ENCODE results near the gene CYP19A1. TPM values are rescaled to one million over a fixed set of nuclear protein-coding genes. Genes with fewer than 3 reads are reported as not detected.
A peak's percentile ranks its signal among the peaks of the same experiment; 100 is the strongest.
"Not testable (repeated sequence)": the region's sequence is repeated elsewhere in the genome, so short reads cannot be mapped to it uniquely, and the experiment has no call there.

Gene CYP19A1
- total RNA-seq, 1 experiment from 2014 or later, result not detected

- Histone ChIP-seq H3K27ac (no peak overlapping the region), H3K9me3 (replicated peaks) (no peaks in the 10 kb centered on the region), H3K27me3 (replicated peaks) (no peaks in the 10 kb centered on the region), H3K36me3 (no peaks in the 10 kb centered on the region), H3K4me1 (replicated peaks) (no peaks in the 10 kb centered on the region), H3K4me3 (no peak overlapping the region)
- no peak for DNase-seq (ENCODE audit: low read depth in 1 of 2, low spot score in 2 of 2)
Observed at GRCh38 chr15:51286816-51287215, 51.6 kb downstream of the CYP19A1 start.

DNA sequence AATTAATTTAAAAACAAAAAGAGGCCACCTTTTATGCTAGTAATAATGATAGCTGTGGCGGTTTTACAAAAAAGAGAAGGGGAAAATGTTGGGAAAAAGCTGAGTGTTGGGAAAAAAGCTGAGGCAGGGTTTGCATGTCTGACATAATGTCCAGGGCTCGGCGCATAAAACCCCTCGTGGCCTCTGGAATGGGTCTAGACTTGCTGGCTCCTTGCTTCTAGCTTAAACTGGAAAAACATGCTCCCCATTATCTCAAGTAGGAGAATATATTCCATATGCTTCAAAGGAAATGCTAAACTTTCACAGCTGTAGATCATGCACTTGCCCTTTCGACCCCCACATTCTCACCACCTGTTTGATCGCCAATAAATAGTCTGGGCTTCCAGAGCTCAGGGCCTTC is 53.0 kb downstream of the CYP19A1 start:
- Histone ChIP-seq H3K27ac (no peak overlapping the region), H3K4me1 (replicated peaks) (no peaks in the 10 kb centered on the region), H3K36me3 (no peaks in the 10 kb centered on the region), H3K27me3 (replicated peaks) (no peaks in the 10 kb centered on the region), H3K9me3 (replicated peaks) (no peaks in the 10 kb centered on the region), H3K4me3 (no peak overlapping the region)
- DNase-seq (ENCODE audit: low read depth in 1 of 2, low spot score in 2 of 2), result no peak

- H3K4me3 ChIP-seq, result no peak overlapping the region
- H3K27ac ChIP-seq, result no peak overlapping the region
- H3K36me3 ChIP-seq, result no peaks in the 10 kb centered on the region
- H3K27me3 ChIP-seq (replicated peaks), result no peaks in the 10 kb centered on the region
- DNase-seq (ENCODE audit: low read depth in 1 of 2, low spot score in 2 of 2), result no peak
- H3K4me1 ChIP-seq (replicated peaks), result no peaks in the 10 kb centered on the region
- no peaks in the 10 kb centered on the region for H3K9me3 ChIP-seq (replicated peaks)
Observed at GRCh38 chr15:51284871-51285270, 53.5 kb downstream of the CYP19A1 start.

- no peaks in the 10 kb centered on the region for H3K4me1 ChIP-seq (replicated peaks)
- peaks cover 4% of the 10 kb centered on the region; the same call in 1 of the 2 replicates for H3K27me3 ChIP-seq (replicated peaks)
- H3K36me3 ChIP-seq, result no peaks in the 10 kb centered on the region
- no peaks in the 10 kb centered on the region for H3K9me3 ChIP-seq (replicated peaks)
- H3K4me3 ChIP-seq, result no peak overlapping the region
- H3K27ac ChIP-seq, result no peak overlapping the region
- DNase-seq (ENCODE audit: low read depth in 1 of 2, low spot score in 2 of 2), result no peak
Observed at GRCh38 chr15:51283026-51283425, 55.4 kb downstream of the CYP19A1 start.

GRCh38 chr15:51282241-51282640 is 56.2 kb downstream of the CYP19A1 start:
- not testable (repeated sequence) for H3K9me3 ChIP-seq (replicated peaks); H3K36me3 ChIP-seq; DNase-seq (ENCODE audit: low read depth in 1 of 2, low spot score in 2 of 2); H3K27ac ChIP-seq; H3K4me3 ChIP-seq; H3K4me1 ChIP-seq (replicated peaks); H3K27me3 ChIP-seq (replicated peaks)

DNA sequence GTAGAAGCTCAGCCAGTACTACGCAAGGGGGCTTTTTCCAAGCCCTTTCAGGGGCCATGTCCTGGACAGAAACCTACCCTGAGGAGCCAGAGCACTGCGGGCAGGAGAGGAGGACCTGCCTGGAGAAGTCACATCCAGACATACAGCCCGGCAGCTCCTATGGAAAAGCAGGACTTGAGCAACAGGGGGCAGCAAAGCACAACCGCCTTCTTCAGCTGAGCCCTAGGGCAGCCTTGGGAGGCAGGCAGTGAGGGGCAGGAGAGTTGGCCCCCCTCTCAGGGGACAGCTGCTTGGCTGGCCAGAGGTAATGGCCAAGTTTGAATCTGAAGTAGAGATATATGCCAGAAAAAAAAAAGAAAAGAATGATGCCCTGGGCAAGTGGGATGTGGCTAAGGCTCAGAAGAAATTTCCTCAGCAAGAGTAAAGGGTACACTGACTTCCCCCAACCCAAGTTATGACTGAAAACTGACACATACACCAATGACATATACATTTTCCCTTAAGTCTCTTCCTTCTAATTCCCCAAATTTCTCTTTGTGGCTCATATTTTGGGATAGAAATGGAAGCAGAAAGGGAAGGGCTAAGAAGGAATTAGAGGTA is 56.9 kb downstream of the CYP19A1 start:
- peak; percentile 53 to 59 for DNase-seq (ENCODE audit: low read depth in 1 of 2, low spot score in 2 of 2)
- no peak overlapping the region for H3K27ac ChIP-seq
- no peaks in the 10 kb centered on the region for H3K9me3 ChIP-seq (replicated peaks)
- peaks cover 13% of the 10 kb centered on the region for H3K27me3 ChIP-seq (replicated peaks)
- H3K4me1 ChIP-seq (replicated peaks), result no peaks in the 10 kb centered on the region
- H3K4me3 ChIP-seq, result no peak overlapping the region
- no peaks in the 10 kb centered on the region for H3K36me3 ChIP-seq

DNA sequence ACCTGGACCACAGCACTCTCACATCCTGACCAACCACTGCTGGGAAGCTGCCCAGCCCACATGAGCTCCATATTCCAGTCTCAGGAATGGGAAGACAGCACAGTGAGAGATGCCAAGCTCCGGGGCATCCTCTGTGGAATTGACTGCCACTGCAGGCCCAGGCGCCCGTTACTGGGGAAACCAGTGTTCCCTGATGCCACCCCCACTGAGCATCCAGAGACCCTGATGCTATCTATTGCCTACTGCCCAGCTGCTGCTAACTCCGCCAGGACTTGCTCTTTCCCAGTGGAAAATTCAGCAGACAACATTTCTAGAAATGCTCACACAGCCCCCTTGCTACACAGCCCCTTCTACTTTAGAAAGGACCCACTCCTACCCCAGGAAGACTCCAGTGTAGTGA is 57.6 kb downstream of the CYP19A1 start:
- no peak overlapping the region for H3K4me3 ChIP-seq
- no peak for DNase-seq (ENCODE audit: low read depth in 1 of 2, low spot score in 2 of 2)
- H3K27me3 ChIP-seq (replicated peaks), result peaks cover 19% of the 10 kb centered on the region
- H3K4me1 ChIP-seq (replicated peaks), result no peaks in the 10 kb centered on the region
- no peaks in the 10 kb centered on the region for H3K9me3 ChIP-seq (replicated peaks)
- no peaks in the 10 kb centered on the region for H3K36me3 ChIP-seq
- H3K27ac ChIP-seq, result no peak overlapping the region

DNA sequence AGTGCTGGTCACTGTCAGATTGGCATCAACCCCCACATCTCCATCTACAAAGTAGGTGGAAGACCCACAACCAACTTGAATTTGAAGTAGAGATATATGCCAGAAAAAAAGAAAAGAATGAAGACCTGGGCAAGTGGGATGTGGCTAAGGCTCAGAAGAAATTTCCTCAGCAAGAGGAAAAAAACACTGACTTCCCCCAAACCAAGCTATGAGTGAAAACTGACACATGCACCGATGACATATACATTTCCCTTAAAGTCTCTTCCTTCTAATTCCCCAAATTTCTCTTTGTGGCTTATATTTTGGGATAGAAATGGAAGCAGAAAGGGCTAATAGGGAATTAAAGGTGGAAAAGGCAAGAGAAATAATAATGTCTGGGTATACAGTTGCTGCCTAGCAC is 59.0 kb downstream of the CYP19A1 start:
- H3K27ac ChIP-seq, result no peak overlapping the region
- H3K4me1 ChIP-seq (replicated peaks), result no peaks in the 10 kb centered on the region
- no peaks in the 10 kb centered on the region for H3K36me3 ChIP-seq
- H3K4me3 ChIP-seq, result no peak overlapping the region
- no peaks in the 10 kb centered on the region for H3K9me3 ChIP-seq (replicated peaks)
- no peak for DNase-seq (ENCODE audit: low read depth in 1 of 2, low spot score in 2 of 2)
- peaks cover 20% of the 10 kb centered on the region for H3K27me3 ChIP-seq (replicated peaks)

GRCh38 chr15:51277101-51277500 is 61.3 kb downstream of the CYP19A1 start:
- H3K27me3 ChIP-seq (replicated peaks), result peaks cover 20% of the 10 kb centered on the region
- no peaks in the 10 kb centered on the region for H3K36me3 ChIP-seq
- H3K27ac ChIP-seq, result no peak overlapping the region
- H3K9me3 ChIP-seq (replicated peaks), result no peaks in the 10 kb centered on the region
- no peak for DNase-seq (ENCODE audit: low read depth in 1 of 2, low spot score in 2 of 2)
- no peak overlapping the region for H3K4me3 ChIP-seq
- H3K4me1 ChIP-seq (replicated peaks), result no peaks in the 10 kb centered on the region

- Histone ChIP-seq H3K36me3 (no peaks in the 10 kb centered on the region), H3K27ac (no peak overlapping the region), H3K4me1 (replicated peaks) (no peaks in the 10 kb centered on the region), H3K27me3 (replicated peaks) (peaks cover 20% of the 10 kb centered on the region), H3K4me3 (no peak overlapping the region), H3K9me3 (replicated peaks) (no peaks in the 10 kb centered on the region)
- no peak for DNase-seq (ENCODE audit: low read depth in 1 of 2, low spot score in 2 of 2)
Observed at GRCh38 chr15:51274956-51275355, 63.4 kb downstream of the CYP19A1 start.

- Histone ChIP-seq H3K27me3 (replicated peaks) (peaks cover 24% of the 10 kb centered on the region), H3K4me3 (no peak overlapping the region), H3K36me3 (no peaks in the 10 kb centered on the region), H3K9me3 (replicated peaks) (no peaks in the 10 kb centered on the region), H3K4me1 (replicated peaks) (no peaks in the 10 kb centered on the region; the same call in 1 of the 2 replicates), H3K27ac (no peak overlapping the region)
- no peak for DNase-seq (ENCODE audit: low read depth in 1 of 2, low spot score in 2 of 2)
Observed at GRCh38 chr15:51270706-51271105, 67.7 kb downstream of the CYP19A1 start.

DNA sequence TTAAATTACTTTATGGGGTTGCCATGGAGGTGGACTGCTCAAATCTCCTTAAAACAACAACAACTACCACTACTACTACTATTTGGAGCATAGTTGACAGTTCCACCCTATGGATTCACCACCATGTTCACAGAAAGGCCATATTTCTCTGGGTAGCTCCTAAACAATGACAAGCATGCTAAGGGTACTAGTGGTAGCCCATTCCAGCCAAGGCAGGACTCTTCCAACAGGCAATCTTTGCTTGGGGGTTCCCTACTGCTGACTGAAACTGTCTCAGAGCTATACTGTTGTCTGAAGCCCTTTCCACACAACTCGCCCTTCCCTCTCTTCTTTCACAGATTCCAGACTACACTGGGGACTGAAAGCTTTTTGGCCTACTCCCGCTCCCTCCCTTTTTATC is 68.9 kb downstream of the CYP19A1 start:
- no peak overlapping the region for H3K27ac ChIP-seq
- peaks cover 26% of the 10 kb centered on the region for H3K27me3 ChIP-seq (replicated peaks)
- no peaks in the 10 kb centered on the region; the same call in 1 of the 2 replicates for H3K4me1 ChIP-seq (replicated peaks)
- no peaks in the 10 kb centered on the region for H3K36me3 ChIP-seq
- no peak overlapping the region for H3K4me3 ChIP-seq
- no peak for DNase-seq (ENCODE audit: low read depth in 1 of 2, low spot score in 2 of 2)
- no peaks in the 10 kb centered on the region for H3K9me3 ChIP-seq (replicated peaks)

DNA sequence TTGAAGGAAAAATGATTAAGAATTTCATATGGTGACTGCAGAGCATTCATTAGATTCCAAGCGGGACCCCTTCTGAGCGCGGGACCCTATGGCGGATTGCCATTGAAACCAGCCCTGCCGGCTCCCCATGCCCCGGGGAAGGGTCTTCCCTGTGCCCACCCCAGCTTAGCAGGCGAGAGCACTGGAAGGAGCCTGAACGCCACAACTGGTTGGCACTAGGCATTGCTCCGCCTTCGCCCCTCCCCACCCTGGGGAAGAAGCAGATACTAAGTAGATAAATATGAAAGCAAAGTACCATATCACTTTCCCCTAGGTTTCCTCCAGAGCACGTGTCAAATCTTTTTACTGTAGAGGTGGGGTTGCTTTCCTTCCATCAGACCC is 70.7 kb downstream of the CYP19A1 start:
- Histone ChIP-seq H3K27ac (no peak overlapping the region), H3K27me3 (replicated peaks) (peaks cover 26% of the 10 kb centered on the region), H3K36me3 (no peaks in the 10 kb centered on the region), H3K9me3 (replicated peaks) (no peaks in the 10 kb centered on the region), H3K4me3 (peak overlapping the region; percentile 28), H3K4me1 (replicated peaks) (no peaks in the 10 kb centered on the region; the same call in 1 of the 2 replicates)
- no peak for DNase-seq (ENCODE audit: low read depth in 1 of 2, low spot score in 2 of 2)

GRCh38 chr15:51267051-51267702 is 71.2 kb downstream of the CYP19A1 start:
- no peaks in the 10 kb centered on the region; the same call in 1 of the 2 replicates for H3K4me1 ChIP-seq (replicated peaks)
- H3K27me3 ChIP-seq (replicated peaks), result peaks cover 26% of the 10 kb centered on the region
- no peaks in the 10 kb centered on the region for H3K9me3 ChIP-seq (replicated peaks)
- no peaks in the 10 kb centered on the region for H3K36me3 ChIP-seq
- peak overlapping the region; percentile 28 for H3K4me3 ChIP-seq
- H3K27ac ChIP-seq, result no peak overlapping the region
- peak in 1 of 2 experiments; percentile 15 for DNase-seq (ENCODE audit: low read depth in 1 of 2, low spot score in 2 of 2)

Data from SJSA1 (cell line).